Activated naive CD4-positive, alpha-beta T cell treated with Interleukin-2 at 50 U/mL for 16 hours (primary cell): ENCODE measurements around the gene NHERF1.

Experiments
- DNase-seq: peaks from one replicate; pipeline ENCODE4 v3.0.0-alpha.2; 2020

The NHERF1 gene

GRCh38 chr17:74790161-74791058 lies 42.0 kb downstream of the NHERF1 start:
- DNase-seq: no peak

- no peak for DNase-seq
Observed at GRCh38 chr17:74792586-74793105, 44.2 kb downstream of the NHERF1 start.

GRCh38 chr17:74795327-74796020 lies 47.0 kb downstream of the NHERF1 start:
- no peak for DNase-seq

GRCh38 chr17:74796211-74796610 lies 47.8 kb downstream of the NHERF1 start:
- no peak for DNase-seq

- DNase-seq: no peak
Observed at GRCh38 chr17:74796866-74797265, 48.4 kb downstream of the NHERF1 start.

- DNase-seq: no peak
Observed at GRCh38 chr17:74797824-74798223, 49.4 kb downstream of the NHERF1 start.

- DNase-seq: no peak
Observed at GRCh38 chr17:74798239-74798707, 49.8 kb downstream of the NHERF1 start.

- no peak for DNase-seq
Observed at GRCh38 chr17:74799097-74799496, 50.7 kb downstream of the NHERF1 start.

- DNase-seq: no peak
Observed at GRCh38 chr17:74800531-74800930, 52.1 kb downstream of the NHERF1 start.

- DNase-seq: no peak
Observed at GRCh38 chr17:74801896-74802295, 53.5 kb downstream of the NHERF1 start.

- DNase-seq: no peak
Observed at GRCh38 chr17:74803388-74803930, 55.0 kb downstream of the NHERF1 start.

- DNase-seq: no peak
Observed at GRCh38 chr17:74803971-74804370, 55.5 kb downstream of the NHERF1 start.

GRCh38 chr17:74804683-74805082 lies 56.3 kb downstream of the NHERF1 start:
- no peak for DNase-seq

GRCh38 chr17:74805591-74805991 lies 57.2 kb downstream of the NHERF1 start:
- DNase-seq: no peak

GRCh38 chr17:74806334-74806733 lies 57.9 kb downstream of the NHERF1 start:
- DNase-seq: no peak

- no peak for DNase-seq
Observed at GRCh38 chr17:74807441-74807840, 59.0 kb downstream of the NHERF1 start.

- DNase-seq: no peak
Observed at GRCh38 chr17:74807925-74808324, 59.5 kb downstream of the NHERF1 start.

- DNase-seq: no peak
Observed at GRCh38 chr17:74808714-74809430, 60.4 kb downstream of the NHERF1 start.

GRCh38 chr17:74810699-74811485 lies 62.5 kb downstream of the NHERF1 start:
- no peak for DNase-seq

- DNase-seq: no peak
Observed at GRCh38 chr17:74812109-74813009, 63.9 kb downstream of the NHERF1 start.

- no peak for DNase-seq
Observed at GRCh38 chr17:74814453-74814852, 66.0 kb downstream of the NHERF1 start.
